Gastrocnemius medialis (tissue), 4 donors: ENCODE data around the gene NEXN.

Experiments
- POLR2A ChIP-seq, 2 donors: fragments of 450-650 bp; IDR thresholded peaks; one replicate each; pipeline ENCODE4 v1.6.1; 2017; ENCODE audit warnings: antibody characterized with exemption in 2 of 2, mild to moderate bottlenecking in 2 of 2, moderate library complexity in 2 of 2
- TF ChIP-seq, protein P1 (sequence below), 5 experiments: fragments of 450-650 bp in 3 of 5; fragments of 200-600 bp in 2 of 5; sonication (generic) in 2 of 5; IDR thresholded peaks in 4 of 5; conservative IDR thresholded peaks in 1 of 5; 1 replicate in 4 of 5; 2 replicates in 1 of 5; pipeline ENCODE4 v1.5.1; 2016 to 2019; ENCODE audit warnings: antibody characterized with exemption in 5 of 5, mild to moderate bottlenecking in 3 of 5, moderate library complexity in 3 of 5

GRCh38 chr1:77987919-77988318 lies 99.5 kb downstream of the NEXN start:
- no peak for TF ChIP-seq POLR2A (IDR thresholded peaks at IDR 0.05)
- TF ChIP-seq, protein P1, sequence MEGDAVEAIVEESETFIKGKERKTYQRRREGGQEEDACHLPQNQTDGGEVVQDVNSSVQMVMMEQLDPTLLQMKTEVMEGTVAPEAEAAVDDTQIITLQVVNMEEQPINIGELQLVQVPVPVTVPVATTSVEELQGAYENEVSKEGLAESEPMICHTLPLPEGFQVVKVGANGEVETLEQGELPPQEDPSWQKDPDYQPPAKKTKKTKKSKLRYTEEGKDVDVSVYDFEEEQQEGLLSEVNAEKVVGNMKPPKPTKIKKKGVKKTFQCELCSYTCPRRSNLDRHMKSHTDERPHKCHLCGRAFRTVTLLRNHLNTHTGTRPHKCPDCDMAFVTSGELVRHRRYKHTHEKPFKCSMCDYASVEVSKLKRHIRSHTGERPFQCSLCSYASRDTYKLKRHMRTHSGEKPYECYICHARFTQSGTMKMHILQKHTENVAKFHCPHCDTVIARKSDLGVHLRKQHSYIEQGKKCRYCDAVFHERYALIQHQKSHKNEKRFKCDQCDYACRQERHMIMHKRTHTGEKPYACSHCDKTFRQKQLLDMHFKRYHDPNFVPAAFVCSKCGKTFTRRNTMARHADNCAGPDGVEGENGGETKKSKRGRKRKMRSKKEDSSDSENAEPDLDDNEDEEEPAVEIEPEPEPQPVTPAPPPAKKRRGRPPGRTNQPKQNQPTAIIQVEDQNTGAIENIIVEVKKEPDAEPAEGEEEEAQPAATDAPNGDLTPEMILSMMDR (IDR thresholded peaks at IDR 0.05 in 4 of 5, conservative IDR thresholded peaks at IDR 0.05 in 1 of 5) = no peak
